ENCODE results near the gene EPN1. TPM values are rescaled to one million over a fixed set of nuclear protein-coding genes. Genes with fewer than 3 reads are reported as not detected.
A peak's percentile ranks its signal among the peaks of the same experiment; 100 is the strongest.

The EPN1 gene
- total RNA-seq, 1 experiment from 2014 or later: 197 TPM

GRCh38 chr19:55670280-55671053 is 4.6 kb upstream of the EPN1 start:
- H3K4me1 ChIP-seq: peaks cover 49% of the 10 kb centered on the region
- no peaks in the 10 kb centered on the region for H3K27me3 Mint-ChIP-seq (ENCODE audit: insufficient read depth, unreplicated experiment)
- BruUV-seq (replicated peaks): no TSS peak
- no peaks in the 10 kb centered on the region for H3K9me3 ChIP-seq
- TF ChIP-seq CTCF (IDR thresholded peaks at IDR 0.05; ENCODE audit: insufficient read depth in 1 of 2, low read depth in 1 of 2, low read length in 1 of 2, severe bottlenecking in 1 of 2, unreplicated experiment in 1 of 2): no peak
- intact Hi-C loops (cut with micrococcal nuclease; ENCODE audit: unreplicated experiment): no loop called here
- peak overlapping the region; percentile 34 for H3K4me3 Mint-ChIP-seq (ENCODE audit: unreplicated experiment)
- H3K27ac Mint-ChIP-seq (ENCODE audit: unreplicated experiment): peak overlapping the region; percentile 83
- H3K4me1 Mint-ChIP-seq (ENCODE audit: low read depth, unreplicated experiment): peaks cover 50% of the 10 kb centered on the region
- peak in 1 of 2 experiments; percentile 68 for DNase-seq
- peaks cover 99% of the 10 kb centered on the region for H3K36me3 Mint-ChIP-seq (ENCODE audit: insufficient read depth, unreplicated experiment)
- H3K4me3 ChIP-seq (ENCODE audit: low read depth, low read length): no peak overlapping the region
- ChIA-PET CTCF (interaction anchor here (0.6 to 1.5 kb wide), 5 partner anchors 11 to 38 kb away, joined by 4 to 53 read pairs (median 6); partner anchors contain the start of gene U2AF2), POLR2A (no interaction called here)
- H3K36me3 ChIP-seq (ENCODE audit: control insufficient read depth, insufficient read depth, low read length): peaks cover 22% of the 10 kb centered on the region
- H3K9me3 Mint-ChIP-seq (ENCODE audit: unreplicated experiment): no peaks in the 10 kb centered on the region
- no peaks in the 10 kb centered on the region for H3K27me3 ChIP-seq (replicated peaks; ENCODE audit: control insufficient read depth, insufficient read depth, low read length)

DNA sequence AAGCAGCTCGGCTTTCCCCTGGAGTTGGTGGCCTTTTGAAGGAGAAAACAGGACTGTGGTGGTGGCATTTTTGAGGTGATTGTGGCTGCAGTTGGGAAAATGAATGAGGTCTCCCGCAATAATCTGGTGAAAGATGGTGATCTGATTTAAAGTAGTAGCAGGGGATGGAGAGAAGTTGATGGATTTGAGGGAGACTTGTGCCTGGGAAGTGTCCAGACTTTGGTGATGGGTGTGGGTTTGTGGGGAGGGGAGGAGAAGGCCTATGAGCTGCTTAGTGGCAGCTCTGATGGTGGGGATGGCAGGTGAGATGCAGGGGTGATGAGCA is 4.0 kb upstream of the EPN1 start:
- DNase-seq: no peak
- Mint-ChIP-seq H3K4me3 (ENCODE audit: unreplicated experiment) (peak overlapping the region; percentile 34), H3K9me3 (ENCODE audit: unreplicated experiment) (no peaks in the 10 kb centered on the region), H3K4me1 (ENCODE audit: low read depth, unreplicated experiment) (peaks cover 50% of the 10 kb centered on the region), H3K36me3 (ENCODE audit: insufficient read depth, unreplicated experiment) (peaks cover 99% of the 10 kb centered on the region), H3K27me3 (ENCODE audit: insufficient read depth, unreplicated experiment) (no peaks in the 10 kb centered on the region), H3K27ac (ENCODE audit: unreplicated experiment) (peak overlapping the region; percentile 83)
- CTCF ChIA-PET: interaction anchor here (0.5 to 1.6 kb wide), 14 partner anchors 11 to 662 kb away, joined by 3 to 53 read pairs (median 4); partner anchors contain the start of genes FIZ1 and U2AF2
- intact Hi-C loops (cut with micrococcal nuclease; ENCODE audit: unreplicated experiment): no loop called here
- Histone ChIP-seq H3K4me3 (ENCODE audit: low read depth, low read length) (no peak overlapping the region), H3K4me1 (peaks cover 48% of the 10 kb centered on the region), H3K27me3 (replicated peaks; ENCODE audit: control insufficient read depth, insufficient read depth, low read length) (no peaks in the 10 kb centered on the region), H3K9me3 (no peaks in the 10 kb centered on the region), H3K36me3 (ENCODE audit: control insufficient read depth, insufficient read depth, low read length) (peaks cover 20% of the 10 kb centered on the region)
- no peak for TF ChIP-seq CTCF (IDR thresholded peaks at IDR 0.05; ENCODE audit: insufficient read depth in 1 of 2, low read depth in 1 of 2, low read length in 1 of 2, severe bottlenecking in 1 of 2, unreplicated experiment in 1 of 2)
- POLR2A ChIA-PET: interaction anchor here (1.6 kb wide), 1 partner anchor 17 kb away, joined by 14 read pairs; the partner anchor contains the start of gene U2AF2
- no TSS peak for BruUV-seq (replicated peaks)

DNA sequence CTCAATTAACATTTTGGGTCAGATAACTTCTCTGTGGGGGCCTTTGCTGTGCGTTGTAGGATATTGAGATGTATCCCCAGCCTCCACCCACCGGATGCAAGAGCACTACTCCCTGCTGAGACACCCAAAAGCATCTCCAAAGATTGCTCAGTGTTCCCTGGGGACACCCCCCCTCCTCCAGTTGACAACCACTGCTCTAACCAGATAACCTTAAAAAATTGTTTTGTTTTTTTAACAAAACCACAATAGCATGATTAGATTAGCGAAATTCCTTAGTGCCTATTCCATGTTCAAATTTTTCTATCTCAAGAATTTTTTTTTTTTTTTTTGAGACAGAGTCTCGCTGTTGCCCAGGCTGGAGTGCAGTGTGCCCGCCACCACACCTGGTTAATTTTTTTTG is 2.6 kb upstream of the EPN1 start:
- Histone ChIP-seq H3K9me3 (no peaks in the 10 kb centered on the region), H3K36me3 (ENCODE audit: control insufficient read depth, insufficient read depth, low read length) (peaks cover 15% of the 10 kb centered on the region), H3K4me1 (peaks cover 45% of the 10 kb centered on the region), H3K27me3 (replicated peaks; ENCODE audit: control insufficient read depth, insufficient read depth, low read length) (no peaks in the 10 kb centered on the region), H3K4me3 (ENCODE audit: low read depth, low read length) (no peak overlapping the region)
- DNase-seq: no peak
- Mint-ChIP-seq H3K4me3 (ENCODE audit: unreplicated experiment) (no peak overlapping the region), H3K9me3 (ENCODE audit: unreplicated experiment) (no peaks in the 10 kb centered on the region), H3K4me1 (ENCODE audit: low read depth, unreplicated experiment) (peaks cover 57% of the 10 kb centered on the region), H3K27ac (ENCODE audit: unreplicated experiment) (no peak overlapping the region), H3K27me3 (ENCODE audit: insufficient read depth, unreplicated experiment) (no peaks in the 10 kb centered on the region), H3K36me3 (ENCODE audit: insufficient read depth, unreplicated experiment) (peaks cover 96% of the 10 kb centered on the region)
- ChIA-PET POLR2A (interaction anchor here (1.6 kb wide), 1 partner anchor 18 kb away, joined by 14 read pairs; the partner anchor contains the start of gene U2AF2), CTCF (interaction anchor here (1.5 to 1.6 kb wide), 2 partner anchors 19 to 32 kb away, joined by 6 to 9 read pairs; no protein-coding TSS in a partner anchor)
- no TSS peak for BruUV-seq (replicated peaks)
- no peak for TF ChIP-seq CTCF (IDR thresholded peaks at IDR 0.05; ENCODE audit: insufficient read depth in 1 of 2, low read depth in 1 of 2, low read length in 1 of 2, severe bottlenecking in 1 of 2, unreplicated experiment in 1 of 2)
- intact Hi-C loops (cut with micrococcal nuclease; ENCODE audit: unreplicated experiment): no loop called here

Measured in Caco-2 (cell line).